CD4-positive, alpha-beta T cell (primary cell): ENCODE data around the gene TPBGL. TPM values are rescaled to one million over a fixed set of nuclear protein-coding genes. Genes with fewer than 3 reads are reported as not detected.

Source experiments
- ATAC-seq: fragments of 200-7000 bp; cut with Tn5 transposase; one replicate; pipeline ENCODE4 v1.10.0; 2022; ENCODE audit warnings: mild to moderate bottlenecking; ENCODE audit not compliant: poor library complexity
- CTCF ChIA-PET: fragments of 350-600 bp; sonication (Branson Sonifier 250); formaldehyde crosslinking; loops from one replicate; lab custom pipeline; 2021; ENCODE audit warnings: antibody characterized with exemption, inconsistent platforms; lab: Charles Lee
- POLR2A ChIA-PET: fragments of 350-600 bp; sonication (Branson Sonifier 250); formaldehyde crosslinking; loops from one replicate; lab custom pipeline; 2021; ENCODE audit warnings: antibody characterized with exemption, inconsistent platforms; lab: Charles Lee
- DNase-seq, 14 experiments: peaks; one replicate each; pipeline ENCODE4 v3.0.0-alpha.2; 2013 to 2020; ENCODE audit warnings: mixed read lengths in 2 of 14
- H3K27ac ChIP-seq, 2 donors: one replicate each; pipeline versions ENCODE4 v1.5.1 to v1.7.0; 2013; ENCODE audit warnings: low read length in 2 of 2, low read depth in 1 of 2, mild to moderate bottlenecking in 1 of 2
- H3K27me3 ChIP-seq, 2 experiments: 1 replicate in 1 of 2; 2 replicates in 1 of 2; pipeline versions ENCODE4 v1.6.1 to v1.7.0; 2013; ENCODE audit warnings: low read length in 2 of 2, control low read depth in 1 of 2, mild to moderate bottlenecking in 1 of 2, moderate library complexity in 1 of 2; ENCODE audit not compliant: insufficient read depth in 2 of 2, control insufficient read depth in 1 of 2
- H3K36me3 ChIP-seq: one replicate; pipeline ENCODE4 v1.6.1; 2013; ENCODE audit warnings: low read length, control low read depth; ENCODE audit not compliant: insufficient read depth
- H3K4me1 ChIP-seq: one replicate; pipeline ENCODE4 v1.6.1; 2013; ENCODE audit warnings: low read length, control low read depth; ENCODE audit not compliant: insufficient read depth
- H3K4me3 ChIP-seq: one replicate; pipeline ENCODE4 v1.5.1; 2013; ENCODE audit warnings: mild to moderate bottlenecking, low read length, moderate library complexity
- H3K9me3 ChIP-seq, 2 experiments: 1 replicate in 1 of 2; 2 replicates in 1 of 2; pipeline versions ENCODE4 v1.6.1 to v1.7.0; 2013; ENCODE audit warnings: low read length in 2 of 2, mild to moderate bottlenecking in 2 of 2, control low read depth in 1 of 2, moderate library complexity in 1 of 2; ENCODE audit not compliant: control insufficient read depth in 1 of 2, insufficient read depth in 1 of 2
- H3K27ac Mint-ChIP-seq: one replicate; pipeline ENCODE4 v1.8.0; 2020; ENCODE audit warnings: mixed read lengths
- H3K27me3 Mint-ChIP-seq: one replicate; pipeline ENCODE4 v1.8.0; 2021; ENCODE audit warnings: mixed read lengths
- H3K36me3 Mint-ChIP-seq: one replicate; pipeline ENCODE4 v1.8.0; 2021; ENCODE audit warnings: low read depth, mixed read lengths
- H3K4me1 Mint-ChIP-seq: one replicate; pipeline ENCODE4 v1.8.0; 2021; ENCODE audit warnings: low read depth, mixed read lengths
- H3K4me3 Mint-ChIP-seq: one replicate; pipeline ENCODE4 v1.8.0; 2020; ENCODE audit warnings: mild to moderate bottlenecking, mixed read lengths
- H3K9me3 Mint-ChIP-seq: one replicate; pipeline ENCODE4 v1.8.0; 2020; ENCODE audit warnings: mixed read lengths
- CTCF ChIP-seq: fragments of 200-600 bp; IDR thresholded peaks from one replicate; pipeline ENCODE4 v1.8.0; 2022; ENCODE audit warnings: antibody characterized with exemption, mild to moderate bottlenecking
- intact Hi-C, 2 experiments: fragments of 100-400 bp; cut with DNase I in 1 of 2; cut with micrococcal nuclease in 1 of 2; formaldehyde crosslinking; loops; one replicate each; pipeline versions ENCODE4 v1.15.1 to v1.9.0; 2023 to 2025; cut with DNase I, micrococcal nuclease
- total RNA-seq, 174 experiments: library from RNA in 2 of 174; stranded (reverse) in 2 of 174; gene quantifications; one replicate each; pipeline ENCODE4 v1.2.3 and lab custom pipeline; 2021 to 2026

Gene TPBGL
- total RNA-seq, 2 experiments from 2014 or later = 0.78 to 0.80 TPM

DNA sequence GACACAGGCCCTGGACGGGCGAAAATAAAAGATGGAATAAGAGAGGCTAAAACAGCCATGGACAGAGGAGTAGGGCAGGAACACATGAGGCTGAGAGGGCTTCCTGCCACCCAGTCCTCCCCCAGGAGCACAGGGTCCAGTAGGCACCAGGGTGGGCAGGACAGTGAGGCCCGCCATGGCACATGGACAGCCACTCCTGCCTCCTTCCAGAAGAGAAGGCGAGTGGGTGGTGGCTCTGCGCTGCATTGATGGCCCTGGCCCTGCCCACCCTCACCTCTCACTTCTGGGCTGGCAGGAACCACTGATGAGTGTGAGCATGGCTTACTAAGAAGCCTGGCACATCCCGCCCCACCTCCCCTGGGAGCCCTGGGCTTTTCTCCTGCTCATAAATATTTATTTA lies 51.2 kb downstream of the TPBGL start:
- ATAC-seq = no peak
- no peak for DNase-seq
- Mint-ChIP-seq H3K27me3 (no peaks in the 10 kb centered on the region), H3K27ac (peak overlapping the region; percentile 55), H3K4me3 (no peak overlapping the region), H3K36me3 (peaks cover 40% of the 10 kb centered on the region), H3K9me3 (no peaks in the 10 kb centered on the region), H3K4me1 (peaks cover 4% of the 10 kb centered on the region)
- ChIA-PET POLR2A (no interaction called here), CTCF (no interaction called here)
- no peak for TF ChIP-seq CTCF
- no peak overlapping the region for H3K27ac ChIP-seq
- peaks cover 6% of the 10 kb centered on the region for H3K4me1 ChIP-seq
- peaks cover 26% of the 10 kb centered on the region for H3K36me3 ChIP-seq
- no peaks in the 10 kb centered on the region for H3K9me3 ChIP-seq
- no peak overlapping the region for H3K4me3 ChIP-seq
- H3K27me3 ChIP-seq = no peaks in the 10 kb centered on the region
- intact Hi-C loops = no loop called here

DNA sequence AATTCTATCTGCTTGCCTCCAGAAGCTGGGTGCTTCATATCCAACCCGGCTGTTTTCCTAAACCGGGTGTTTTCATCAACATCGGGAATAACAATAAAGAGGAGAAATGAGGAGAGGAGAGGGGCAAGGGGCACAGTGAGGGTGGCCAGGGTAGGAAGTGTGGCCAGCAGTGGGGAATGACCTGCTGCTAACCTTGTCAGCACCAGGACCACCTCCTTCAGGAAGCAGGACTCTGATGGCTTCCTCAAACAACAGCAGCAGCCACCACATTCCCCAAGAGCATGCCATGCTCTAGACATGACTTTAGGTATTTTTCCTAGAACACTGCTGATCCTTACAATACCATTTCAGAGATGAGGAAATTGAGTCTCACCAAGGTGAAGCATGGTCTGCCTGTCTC lies 52.4 kb downstream of the TPBGL start:
- Mint-ChIP-seq H3K27me3 (no peaks in the 10 kb centered on the region), H3K36me3 (peaks cover 38% of the 10 kb centered on the region), H3K27ac (peak overlapping the region; percentile 27), H3K4me1 (peaks cover 4% of the 10 kb centered on the region), H3K4me3 (no peak overlapping the region), H3K9me3 (no peaks in the 10 kb centered on the region)
- ChIA-PET POLR2A (no interaction called here), CTCF (no interaction called here)
- H3K27me3 ChIP-seq = no peaks in the 10 kb centered on the region
- H3K4me1 ChIP-seq = peaks cover 6% of the 10 kb centered on the region
- no peak for TF ChIP-seq CTCF
- H3K4me3 ChIP-seq = no peak overlapping the region
- peaks cover 21% of the 10 kb centered on the region for H3K36me3 ChIP-seq
- ATAC-seq = no peak
- intact Hi-C loops = no loop called here
- no peak overlapping the region for H3K27ac ChIP-seq
- no peaks in the 10 kb centered on the region for H3K9me3 ChIP-seq
- no peak for DNase-seq

Other genes starting within 250 kb of the TPBGL start
- not detected for gene OR2AT4, start 143.9 kb upstream of the TPBGL start, total RNA-seq
- gene SLCO2B1, start 89.7 kb upstream of the TPBGL start, total RNA-seq = not detected
- gene ARRB1, start 110.9 kb downstream of the TPBGL start, total RNA-seq = 10 to 100 TPM; 26.7 to 27.8 TPM
- gene RPS3, start 158.7 kb downstream of the TPBGL start, total RNA-seq = 1,000 to 10,000 TPM; 4,753 to 4,828 TPM
- under 1 TPM; 0.33 to 0.81 TPM for gene KLHL35, start 192.4 kb downstream of the TPBGL start, total RNA-seq